Breast epithelium (tissue), 3 donors: ENCODE measurements around the gene NEO1.

ENCODE experiments used
- CTCF ChIP-seq, 3 donors: fragments of 450-650 bp; IDR thresholded peaks; one replicate each; pipeline ENCODE4 v1.5.1; 2016 to 2017; ENCODE audit warnings: antibody characterized with exemption in 3 of 3, mild to moderate bottlenecking in 3 of 3, moderate library complexity in 3 of 3
- POLR2A ChIP-seq: fragments of 450-650 bp; IDR thresholded peaks from one replicate; pipeline ENCODE4 v1.6.1; 2016; ENCODE audit warnings: antibody characterized with exemption, mild to moderate bottlenecking, moderate library complexity

DNA sequence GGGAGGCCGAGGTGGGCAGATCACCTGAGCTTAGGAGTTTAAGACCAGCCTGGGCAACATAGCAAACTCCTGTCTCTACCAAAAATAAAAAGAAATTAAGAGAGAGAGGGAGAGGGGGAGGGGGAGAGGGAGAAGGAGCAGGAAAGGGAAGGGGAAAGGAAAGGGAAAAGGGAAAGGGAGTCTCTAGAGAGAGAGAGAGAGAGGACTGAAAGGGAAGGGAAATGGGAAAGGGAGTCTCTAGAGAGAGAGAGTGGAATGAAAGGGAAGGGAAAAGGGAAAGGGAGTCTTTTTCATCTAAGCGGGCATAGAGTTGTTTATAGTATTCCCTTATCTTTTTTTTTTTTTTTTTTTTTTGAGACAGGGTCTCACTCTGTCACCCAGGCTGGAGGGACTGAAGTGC is 148.1 kb downstream of the NEO1 start:
- no peak for TF ChIP-seq CTCF (IDR thresholded peaks at IDR 0.05)
- TF ChIP-seq POLR2A = no peak
